Measurements from ENCODE around the gene CDKAL1.

DNA sequence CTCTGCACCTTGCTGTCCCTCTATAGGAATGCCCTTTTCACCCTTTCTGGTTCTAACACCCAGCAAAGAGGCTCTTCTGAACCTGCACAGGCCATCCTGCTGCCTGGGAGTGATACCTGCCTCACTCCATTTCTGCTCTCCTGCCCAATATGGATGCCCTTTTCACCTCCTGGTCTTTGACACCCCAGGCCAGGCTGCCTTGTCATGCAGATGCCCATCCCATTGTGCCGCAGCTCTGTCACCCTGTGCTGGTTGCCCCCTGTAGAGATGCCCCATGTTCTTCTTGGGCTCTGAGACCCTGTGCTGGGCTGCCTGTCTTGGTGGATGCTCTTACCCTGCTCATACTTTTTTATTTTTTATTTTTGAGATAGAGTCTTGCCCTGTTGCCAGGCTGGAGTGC, 95.3 kb downstream of the CDKAL1 start:
- TF ChIP-seq TAF1 (IDR thresholded peaks at IDR 0.05; ENCODE audit: low read depth, low read length) (no peak), POLR2A (IDR thresholded peaks at IDR 0.05; ENCODE audit: low read depth, low read length) (no peak), SPI1 (IDR thresholded peaks at IDR 0.05; ENCODE audit: low read depth, low read length) (no peak)
